Activated T-cell treated with anti-CD3 and anti-CD28 coated beads, Interleukin-2, amount 50 U/mL, for 1 hour (primary cell): ENCODE data around the gene ZMYND19.
"Not testable (repeated sequence)": the region's sequence is repeated elsewhere in the genome, so short reads cannot be mapped to it uniquely, and the experiment has no call there.

Source experiments
- DNase-seq: peaks from one replicate; pipeline ENCODE4 v3.0.0-alpha.2; 2020

Gene ZMYND19

DNA sequence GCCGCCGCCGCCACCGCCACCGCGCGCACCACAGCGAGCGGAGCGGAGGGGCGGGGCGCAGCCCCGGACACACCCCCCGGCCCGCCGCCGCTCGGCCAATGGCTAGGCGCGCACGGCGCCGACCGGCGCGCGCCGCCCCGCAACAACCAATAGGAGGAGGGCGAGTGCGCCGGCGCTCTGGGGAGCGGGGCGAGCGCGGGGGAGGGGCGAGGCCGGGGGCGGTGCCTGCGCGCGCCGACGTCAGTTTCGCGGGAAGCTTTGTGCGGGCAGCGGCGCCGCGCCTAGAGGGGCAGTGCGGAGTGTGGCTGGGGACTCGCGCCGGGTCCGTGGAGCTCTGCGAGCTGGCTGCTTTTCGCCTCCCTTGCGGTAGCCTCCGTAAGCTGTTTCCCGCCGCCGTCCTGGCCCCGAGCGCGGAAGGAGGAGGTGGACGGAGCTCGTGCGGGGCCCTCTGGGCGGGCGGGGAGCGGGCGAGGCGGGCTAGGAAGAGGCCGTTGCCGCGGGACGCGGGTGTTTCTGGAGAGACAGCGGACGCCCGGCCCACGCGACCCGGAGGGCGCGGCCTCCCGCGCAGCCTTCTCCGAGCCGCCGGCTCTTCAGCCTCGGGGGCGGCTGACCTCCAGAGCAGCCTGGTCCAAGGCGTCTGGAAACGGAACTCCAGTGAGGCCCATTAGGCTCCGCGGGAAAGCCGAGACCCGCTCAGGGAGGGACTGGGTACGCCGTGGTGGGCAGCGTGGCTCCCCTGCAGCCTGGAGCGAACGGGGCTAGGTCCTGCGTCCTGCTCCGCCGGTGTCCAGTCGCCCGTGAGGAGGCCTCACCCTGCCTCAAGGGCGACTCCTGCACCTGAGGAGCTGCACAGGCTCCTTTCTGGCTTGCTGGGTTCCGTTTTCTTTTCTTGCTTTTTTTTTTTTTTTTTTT lies at the start of gene ZMYND19:
ZMYND19 (minus strand) TSS at position 44 of the 915 bp plus-strand sequence. CDS start 249 bp downstream, outside the sequence.
- DNase-seq, result peak; percentile 94

DNA sequence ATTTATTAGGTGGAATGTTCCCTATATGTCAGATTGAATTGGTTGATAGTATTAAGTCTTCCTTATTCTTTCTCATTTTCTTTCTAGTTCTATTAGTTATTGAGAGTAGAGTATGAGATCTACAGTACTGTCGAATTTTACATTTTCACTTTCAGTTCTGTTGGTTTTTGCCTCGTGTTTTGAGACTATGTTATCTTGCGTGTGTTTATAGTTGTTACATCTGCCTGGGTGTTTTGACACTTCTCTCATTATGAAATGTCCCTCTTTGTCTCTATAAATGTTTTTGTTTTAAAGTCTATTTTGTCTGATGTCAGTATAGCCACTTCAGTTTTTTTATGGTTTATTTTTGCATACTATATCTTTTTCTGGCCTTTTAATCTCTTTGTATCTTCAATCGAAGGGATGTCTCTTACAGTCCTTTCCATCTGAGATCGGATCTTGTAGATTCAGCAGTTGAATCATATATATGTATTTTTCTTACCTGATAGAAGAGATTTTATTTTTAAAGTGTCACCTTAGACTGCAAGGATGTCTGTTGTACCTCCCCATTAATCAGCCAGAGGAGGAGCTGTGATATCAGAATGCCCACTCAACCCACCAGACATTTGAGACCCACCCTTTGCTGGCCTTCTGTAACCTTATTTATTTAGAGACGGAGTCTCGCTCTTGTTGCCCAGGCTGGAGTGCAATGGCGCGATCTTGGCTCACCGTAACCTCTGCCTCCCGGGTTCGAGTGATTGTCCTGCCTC lies 49.2 kb upstream of the ZMYND19 start:
- no peak for DNase-seq

DNA sequence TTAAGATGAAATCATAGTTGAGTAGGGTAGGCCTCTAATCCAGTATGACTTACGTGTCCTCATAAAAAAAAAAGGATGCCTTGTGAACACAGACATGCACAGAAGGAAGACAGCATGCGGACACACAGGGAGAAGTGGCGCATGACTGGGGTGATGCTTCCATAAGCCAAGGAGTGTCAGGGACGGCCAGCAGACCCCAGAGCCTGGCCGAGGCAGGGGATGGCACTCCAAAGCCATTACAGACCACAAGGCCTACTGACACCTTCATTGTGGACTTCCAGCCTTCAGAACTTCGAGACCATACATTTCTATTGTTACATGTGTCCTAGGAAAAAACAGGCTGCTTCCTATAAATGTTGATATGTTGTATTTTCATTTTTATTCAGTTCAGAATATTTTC lies 48.4 kb upstream of the ZMYND19 start:
- DNase-seq, result no peak

DNA sequence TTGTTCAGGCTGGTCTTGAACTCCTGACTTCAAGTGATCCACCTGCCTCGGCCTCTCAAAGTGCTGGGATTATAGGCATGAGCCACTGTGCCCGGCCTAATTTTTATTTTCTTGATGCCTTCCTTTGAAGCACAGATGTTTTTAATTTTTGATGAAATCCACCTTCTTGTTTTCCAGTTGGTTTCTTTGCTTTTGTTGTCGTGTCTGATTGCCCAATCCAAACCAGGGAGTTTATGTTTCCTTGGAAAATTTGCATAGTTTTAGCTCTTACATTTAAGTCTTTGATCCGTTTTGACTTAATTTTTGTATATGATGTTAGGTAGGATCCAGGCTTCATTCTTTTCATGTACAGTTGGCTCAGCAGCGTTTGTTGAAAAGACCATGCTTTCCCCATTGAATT lies 43.7 kb upstream of the ZMYND19 start:
- DNase-seq, result no peak

DNA sequence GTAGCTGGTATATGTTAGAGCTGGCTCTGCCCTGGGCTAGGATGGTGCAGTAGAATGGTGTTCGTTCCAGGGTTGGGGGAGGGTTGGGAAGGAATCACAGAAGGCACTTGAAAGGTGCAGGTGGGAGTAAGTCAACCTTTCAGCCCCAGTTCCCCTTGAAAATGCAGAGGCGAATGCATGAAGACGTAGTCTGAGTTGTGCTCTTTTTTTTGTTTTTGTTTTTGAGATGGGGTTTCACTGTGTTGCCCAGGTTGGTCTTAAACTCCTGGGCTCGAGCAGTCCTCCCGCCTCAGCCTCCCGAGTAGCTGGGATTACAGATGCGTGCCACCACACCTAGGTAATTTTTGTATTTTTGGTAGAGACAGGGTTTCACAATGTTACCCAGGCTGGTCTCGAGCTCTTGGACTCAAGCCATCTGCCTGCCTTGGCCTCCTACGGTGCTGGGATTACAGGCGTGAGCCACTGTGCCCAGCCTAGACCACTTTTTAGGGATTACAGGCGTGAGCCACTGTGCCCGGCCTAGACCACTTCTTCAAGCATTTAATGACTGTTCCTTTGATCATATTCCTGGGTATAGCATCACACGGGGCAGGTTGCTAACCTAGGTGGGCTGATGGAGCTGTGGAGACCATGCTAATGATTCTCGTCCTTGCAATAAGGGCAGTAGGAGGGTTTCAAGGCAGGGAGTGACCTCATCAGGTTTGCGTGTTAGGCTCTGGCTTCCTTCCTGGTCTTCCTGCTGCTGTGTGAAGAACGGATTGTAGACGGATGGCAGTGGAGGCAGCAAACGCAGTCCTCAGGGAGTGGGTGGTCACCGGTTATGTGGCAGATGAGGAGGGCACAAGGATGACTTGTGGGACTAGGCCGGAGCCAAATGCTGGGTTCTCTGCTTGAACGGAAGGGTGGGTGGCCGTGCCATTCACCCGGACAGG lies 42.2 kb upstream of the ZMYND19 start:
- no peak for DNase-seq

DNA sequence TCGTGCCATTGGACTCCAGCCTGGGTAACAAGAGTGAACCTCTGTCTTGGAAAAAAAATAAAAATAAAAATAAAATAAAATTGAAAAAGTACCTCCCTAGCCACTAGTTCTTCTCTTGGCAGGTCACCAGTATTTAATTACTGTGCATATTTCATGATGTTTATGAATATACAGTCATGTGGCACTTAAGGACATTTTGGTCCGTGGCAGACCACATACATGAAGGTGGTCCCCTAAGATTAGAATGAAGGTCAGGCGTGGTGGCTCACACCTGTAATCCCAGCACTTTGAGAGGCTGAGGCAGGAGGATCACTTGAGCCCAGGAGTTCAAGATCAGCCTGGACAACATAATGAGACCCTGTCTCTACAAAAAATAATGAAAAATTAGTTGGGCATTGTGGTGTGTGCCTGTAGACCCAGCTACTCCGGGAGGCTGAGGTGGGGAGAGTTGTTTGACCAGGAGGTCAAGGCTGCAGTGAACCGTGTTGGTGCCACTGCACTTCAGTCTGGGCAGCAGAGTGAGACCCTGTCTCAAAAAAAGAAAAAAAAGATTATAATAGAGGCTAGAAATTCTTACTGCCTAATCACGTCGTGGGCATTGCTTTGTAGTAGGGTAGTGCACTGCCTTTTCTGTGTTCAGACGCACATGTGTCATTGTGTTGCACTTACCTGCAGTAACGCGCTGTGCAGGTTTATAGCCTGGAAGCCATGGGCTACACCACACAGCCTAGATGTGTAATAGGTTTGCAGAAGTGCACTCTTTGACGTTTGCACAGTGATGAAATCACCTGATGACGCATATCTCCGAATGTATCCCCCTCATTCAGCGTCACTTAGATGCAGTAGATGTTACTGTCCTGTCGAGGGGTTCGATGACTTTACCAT lies 41.3 kb upstream of the ZMYND19 start:
- DNase-seq, result no peak

DNA sequence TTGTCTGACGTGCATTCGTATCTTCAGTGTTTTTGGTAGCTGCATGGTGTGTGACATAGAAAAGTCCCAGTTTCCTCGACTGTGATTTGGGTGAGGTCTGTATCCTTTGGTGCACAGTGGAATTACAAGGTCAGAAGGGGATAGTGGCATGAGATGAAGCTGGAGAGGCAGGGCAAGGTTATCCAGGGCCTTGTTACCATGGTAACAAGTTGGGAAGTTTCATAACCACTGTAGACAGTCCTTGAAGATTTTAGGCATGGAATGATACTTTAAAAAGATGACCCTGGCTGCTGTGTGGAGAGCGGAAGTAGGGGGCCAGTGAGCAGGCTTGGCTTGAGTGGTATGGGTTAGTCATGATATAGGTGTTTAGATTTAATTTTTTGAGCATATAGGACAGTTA lies 40.4 kb upstream of the ZMYND19 start:
- DNase-seq, result no peak

DNA sequence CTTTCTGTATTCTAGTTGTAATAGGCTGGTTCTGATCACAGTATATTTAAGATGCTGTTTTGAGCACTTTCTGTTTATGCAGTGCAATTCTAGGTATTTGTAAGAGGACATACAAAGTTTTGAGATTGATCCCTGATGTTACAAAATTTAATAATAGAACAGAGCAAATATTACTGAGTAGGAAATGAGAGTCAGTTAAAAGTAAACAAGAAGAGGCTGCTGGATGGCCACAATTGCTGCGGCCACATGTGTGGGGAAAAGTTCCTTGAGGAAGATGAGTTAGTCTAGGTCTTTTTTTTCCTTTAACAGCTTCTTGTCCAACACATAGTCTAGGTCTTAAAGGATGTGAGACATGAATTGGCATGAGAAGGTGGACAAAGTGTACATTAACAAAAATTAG lies 39.8 kb upstream of the ZMYND19 start:
- DNase-seq, result no peak

DNA sequence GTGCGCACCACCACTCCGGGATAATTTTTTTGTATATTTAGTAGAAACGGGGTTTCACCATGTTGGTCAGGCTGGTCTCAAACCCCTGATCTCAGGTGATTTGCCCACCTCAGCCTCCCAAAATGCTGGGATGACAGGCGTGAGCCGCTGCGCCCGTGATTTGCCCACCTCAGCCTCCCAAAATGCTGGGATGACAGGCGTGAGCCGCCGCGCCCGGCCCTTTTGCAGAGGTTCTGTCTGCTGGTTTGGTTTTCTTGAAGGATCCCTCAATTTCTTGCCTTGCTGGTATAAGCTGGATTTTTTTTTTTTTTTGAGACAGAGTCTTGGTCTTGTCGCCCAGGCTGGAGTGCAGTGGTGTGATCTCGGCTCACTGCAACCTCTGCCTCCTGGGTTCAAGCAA lies 37.1 kb upstream of the ZMYND19 start:
- DNase-seq, result not testable (repeated sequence)

DNA sequence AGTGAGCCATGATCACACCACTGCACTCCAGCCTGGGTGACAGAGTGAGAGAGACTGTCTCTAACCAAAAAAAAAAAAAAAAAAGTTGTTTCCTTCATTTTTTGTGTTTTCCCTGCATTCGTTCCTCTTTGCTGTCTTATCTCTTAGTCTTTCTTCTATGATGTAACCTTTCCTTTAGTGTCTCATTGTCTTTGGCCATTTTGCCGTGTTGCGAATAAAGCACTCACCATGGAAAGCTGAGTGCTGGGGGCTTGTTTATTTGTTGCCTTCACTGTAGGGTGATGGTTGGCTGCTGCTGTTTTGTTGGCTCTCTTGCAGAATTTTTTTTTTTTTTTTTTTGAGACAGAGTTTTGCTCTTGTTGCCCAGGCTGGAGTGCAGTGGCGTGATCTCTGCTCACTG lies 36.2 kb upstream of the ZMYND19 start:
- DNase-seq, result no peak

DNA sequence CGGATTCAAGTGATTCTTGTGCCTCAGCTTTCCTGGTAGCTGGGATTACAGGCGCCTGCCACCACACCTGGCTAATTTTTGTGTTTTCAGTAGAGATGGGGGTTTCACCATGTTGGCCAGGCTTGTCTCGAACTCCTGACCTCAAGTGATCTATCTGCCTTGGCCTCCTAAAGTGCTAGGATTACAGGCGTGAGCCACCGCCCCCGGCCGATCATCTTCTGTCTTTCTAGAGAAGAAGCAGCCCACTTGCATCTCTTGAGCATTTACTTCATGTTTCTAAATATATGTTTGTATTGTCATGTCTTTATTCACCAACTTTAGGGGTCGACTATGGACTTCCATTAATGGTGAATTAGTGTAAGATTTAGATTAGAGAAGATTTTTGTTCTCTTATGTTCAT lies 31.9 kb upstream of the ZMYND19 start:
- not testable (repeated sequence) for DNase-seq

DNA sequence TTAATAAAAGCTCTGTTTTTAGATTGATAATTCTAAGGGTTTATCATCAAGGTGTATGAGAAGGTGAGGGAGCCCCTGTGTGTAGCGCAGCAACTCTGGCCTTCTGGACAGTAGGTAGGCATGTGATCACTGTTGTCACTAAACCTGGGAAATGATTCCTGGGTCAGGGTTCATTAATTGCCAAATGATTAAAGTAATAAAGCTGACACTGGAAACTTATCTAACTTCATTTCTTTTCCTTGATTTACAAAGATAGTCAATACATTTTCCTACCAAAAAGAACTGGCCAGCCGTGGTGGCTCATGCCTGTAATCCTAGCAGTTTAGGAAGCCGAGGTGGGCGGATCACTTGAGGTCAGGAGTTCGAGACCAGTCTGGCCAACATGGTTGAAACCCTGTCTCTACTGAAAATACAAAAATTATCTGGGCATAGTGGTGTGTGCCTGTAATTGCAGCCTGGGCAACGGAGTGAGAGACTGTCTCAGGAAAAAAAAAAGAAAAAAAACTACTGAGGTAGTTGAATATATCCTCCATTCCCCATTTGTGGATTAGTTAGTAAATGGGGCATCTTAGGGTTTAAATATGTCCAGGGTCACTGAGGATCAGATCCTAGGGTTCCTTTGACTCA lies 30.9 kb upstream of the ZMYND19 start:
- no peak for DNase-seq

DNA sequence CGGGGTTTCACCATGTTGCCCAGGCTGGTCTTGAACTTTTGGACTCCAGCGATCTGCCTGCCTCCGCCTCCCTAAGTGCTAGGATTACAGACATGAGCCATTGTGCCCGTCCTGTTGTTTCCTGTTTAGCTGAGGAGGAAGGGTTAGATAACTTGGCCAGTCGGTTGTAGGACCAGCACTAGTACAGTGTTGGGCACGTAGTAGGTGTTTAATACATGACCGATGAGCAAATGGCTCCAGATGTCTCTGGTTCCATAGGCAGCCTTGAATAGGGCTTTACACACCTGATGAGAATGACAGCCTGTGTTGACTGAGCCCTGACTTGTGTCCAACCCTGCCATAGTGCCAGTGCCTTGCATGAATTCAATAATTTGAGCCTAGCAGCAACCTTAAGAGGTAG lies 30.3 kb upstream of the ZMYND19 start:
- no peak for DNase-seq

DNA sequence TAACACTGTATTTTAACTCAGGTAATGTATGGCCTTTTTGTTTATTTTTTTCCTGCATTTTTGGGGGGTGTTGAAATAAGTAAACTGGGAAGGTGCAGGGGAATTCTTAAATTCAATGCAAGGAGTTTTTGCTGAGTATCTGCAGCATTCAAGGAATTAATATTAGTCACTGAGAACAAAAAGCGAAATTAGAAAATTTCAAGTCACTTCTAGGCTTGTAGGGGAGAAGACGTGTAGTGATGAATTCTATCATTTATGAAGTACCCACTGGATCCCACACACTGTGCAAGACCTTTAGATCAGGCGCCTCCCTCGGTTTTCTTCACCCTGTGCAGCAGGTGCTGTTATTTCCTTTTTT lies 29.7 kb upstream of the ZMYND19 start:
- no peak for DNase-seq

DNA sequence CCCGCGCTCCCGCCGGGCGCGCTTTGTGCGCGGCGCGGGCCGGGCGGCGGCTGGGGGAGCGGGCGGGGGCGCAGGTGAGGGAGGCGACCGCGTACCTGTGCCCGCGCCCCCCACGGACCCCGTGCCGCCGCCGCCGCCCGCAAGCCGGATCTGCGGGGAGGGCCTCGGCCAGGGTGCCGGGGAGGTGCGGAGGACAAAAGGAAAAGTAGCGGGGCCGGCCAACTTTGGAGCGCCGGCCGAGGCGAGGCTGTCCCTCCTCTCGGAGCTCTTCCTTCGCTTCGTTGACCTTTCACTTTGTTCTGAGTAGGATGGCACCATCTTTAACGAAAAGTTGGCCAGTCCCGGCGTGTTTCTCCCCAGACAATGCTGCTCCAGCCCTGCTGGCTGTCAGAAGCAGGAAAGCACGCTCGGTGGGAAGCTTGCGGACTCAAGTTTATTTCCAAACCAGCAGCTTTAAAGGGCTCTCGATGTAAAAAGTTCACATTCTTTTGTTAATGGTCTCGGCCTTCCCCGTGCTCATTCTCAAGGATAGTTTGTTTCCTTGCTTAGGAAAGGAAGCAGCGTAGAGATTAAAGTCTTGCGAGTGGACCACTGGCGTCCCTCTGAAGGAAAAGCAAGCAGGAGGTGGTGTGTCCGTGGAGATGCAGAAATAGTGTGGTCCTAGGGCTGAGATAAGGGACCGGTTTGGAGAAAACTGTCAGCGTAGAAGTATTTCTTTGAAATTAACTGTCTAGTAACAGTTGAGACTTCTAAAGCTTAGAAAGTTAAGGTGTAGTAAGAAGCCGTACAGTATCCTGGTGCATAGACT lies 29.1 kb upstream of the ZMYND19 start:
- peak; percentile 47 for DNase-seq

DNA sequence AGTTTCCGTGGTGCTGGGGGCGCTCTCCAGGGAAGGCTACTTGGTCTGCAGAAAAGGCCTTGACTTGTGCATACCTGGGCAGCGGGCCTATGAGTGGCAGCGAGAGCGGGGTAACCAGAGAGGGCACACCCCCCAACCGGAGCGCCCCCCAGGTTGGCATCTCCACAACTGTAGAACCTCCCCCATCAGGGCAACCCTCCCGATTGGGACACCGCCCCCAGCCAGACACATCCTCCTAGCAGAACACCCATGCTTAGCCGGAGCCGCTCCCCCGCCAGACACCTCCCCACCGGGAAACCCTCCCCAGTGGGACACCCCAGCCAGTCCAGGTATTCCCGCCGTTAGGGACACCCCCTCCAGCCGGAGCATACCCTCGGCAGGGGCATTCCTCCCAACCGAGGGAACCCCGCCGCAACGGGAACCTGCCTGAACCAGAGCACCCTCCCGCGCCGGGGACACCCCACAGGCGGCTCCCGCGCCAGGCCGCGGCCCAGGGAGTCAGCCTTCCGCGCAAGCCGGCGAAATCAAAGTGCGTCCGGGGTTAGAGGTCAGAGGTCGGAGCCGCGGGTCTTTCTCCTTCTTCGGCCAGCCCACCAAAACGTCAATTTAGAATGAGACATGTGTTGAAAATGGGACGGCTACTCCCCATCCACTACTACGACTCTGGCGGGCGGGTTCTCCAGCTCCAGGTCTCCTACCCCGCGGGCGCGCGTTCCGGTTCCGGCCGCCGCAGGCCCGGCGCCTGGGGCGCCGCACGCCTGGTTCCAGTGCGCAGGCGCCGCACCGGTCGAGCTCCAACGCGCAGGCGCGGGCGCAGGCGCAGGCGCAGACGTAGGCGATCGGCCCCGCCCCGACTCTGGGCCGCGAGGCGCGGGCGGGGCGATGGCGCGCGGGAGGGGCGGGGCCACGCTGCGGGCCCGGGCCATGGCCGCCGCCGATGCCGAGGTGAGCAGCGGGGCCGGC lies 28.1 kb upstream of the ZMYND19 start, which contains the start of gene EHMT1:
EHMT1 (plus strand) TSS at position 901 of the 963 bp plus-strand sequence; CDS start at position 925, 24 bp downstream.
- peak; percentile 97 for DNase-seq

DNA sequence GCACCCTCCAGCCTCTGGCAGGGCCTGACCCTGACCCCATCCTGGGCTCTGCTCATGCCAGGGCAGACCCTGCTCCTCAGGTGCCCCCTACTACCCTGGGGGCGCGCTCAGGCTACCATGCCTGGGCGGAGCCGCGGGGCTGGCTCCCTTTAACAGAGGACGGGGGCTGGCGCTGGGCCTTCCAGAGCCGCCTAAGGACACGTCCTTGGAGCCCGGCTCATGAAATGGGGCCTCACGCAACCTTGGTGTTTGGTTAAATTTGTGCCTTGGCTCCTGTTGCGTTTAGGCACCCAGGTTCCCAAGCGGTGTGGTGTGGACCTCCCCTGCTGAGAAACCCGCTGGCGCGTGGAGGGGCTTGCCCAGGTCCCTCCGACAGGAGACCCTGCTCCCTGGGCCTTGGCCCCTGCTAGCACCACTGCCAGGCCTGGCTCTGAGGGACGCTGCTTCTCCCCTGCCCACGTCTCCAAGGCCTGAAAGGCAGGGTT lies 25.1 kb upstream of the ZMYND19 start:
- no peak for DNase-seq

DNA sequence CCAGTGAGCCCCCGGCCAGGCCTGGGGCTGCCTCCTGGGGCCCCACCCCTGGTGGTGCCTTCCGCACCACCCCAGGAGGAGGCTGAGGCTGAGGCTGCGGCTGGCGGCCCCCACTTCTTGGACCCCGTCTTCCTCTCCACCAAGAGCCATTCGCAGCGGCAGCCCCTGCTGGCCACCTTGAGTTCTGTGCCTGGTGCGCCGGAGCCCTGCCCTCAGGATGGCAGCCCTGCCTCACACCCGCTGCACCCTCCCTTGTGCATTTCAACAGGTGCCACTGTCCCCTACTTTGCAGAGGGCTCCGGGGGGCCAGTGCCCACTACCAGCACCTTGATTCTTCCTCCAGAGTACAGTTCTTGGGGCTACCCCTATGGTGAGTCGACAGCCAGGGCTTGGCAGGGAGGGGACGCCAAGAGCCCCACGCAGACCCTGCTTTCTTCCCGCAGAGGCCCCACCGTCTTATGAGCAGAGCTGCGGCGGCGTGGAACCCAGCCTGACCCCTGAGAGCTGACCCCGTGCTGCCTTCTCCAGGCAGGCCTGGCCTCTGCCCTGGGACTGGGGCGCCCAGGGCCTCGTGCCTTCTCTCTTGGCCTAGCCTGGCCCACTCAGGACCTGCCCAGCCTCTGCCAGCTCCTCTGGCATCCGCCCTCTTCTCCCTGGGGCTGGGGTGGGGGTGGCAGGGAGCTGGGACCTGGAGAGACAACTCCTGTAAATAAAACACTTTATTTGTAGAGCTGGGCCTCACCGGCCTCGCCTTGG lies 24.5 kb upstream of the ZMYND19 start:
- no peak for DNase-seq
